Mesodermal cell (in vitro differentiated cells): Measurements from ENCODE around the gene ETFBKMT. TPM values are rescaled to one million over a fixed set of nuclear protein-coding genes. Genes with fewer than 3 reads are reported as not detected.

Experiments used
- H3K27ac ChIP-seq: 2 replicates; pipeline ENCODE4 v1.7.0; 2013; ENCODE audit warnings: mild to moderate bottlenecking, low read depth, low read length, moderate library complexity; ENCODE audit not compliant: severe bottlenecking
- H3K36me3 ChIP-seq: 2 replicates; pipeline ENCODE4 v1.7.1; 2013; ENCODE audit warnings: mild to moderate bottlenecking, low read length, moderate library complexity; ENCODE audit not compliant: control insufficient read depth, insufficient read depth
- H3K4me1 ChIP-seq: one replicate; pipeline ENCODE4 v1.7.1; 2013; ENCODE audit warnings: mild to moderate bottlenecking, low read length; ENCODE audit not compliant: insufficient read depth, control insufficient read depth, poor library complexity, severe bottlenecking
- H3K4me3 ChIP-seq: 2 replicates; pipeline ENCODE4 v1.7.0; 2013; ENCODE audit warnings: low read length, control low read depth, mild to moderate bottlenecking; ENCODE audit not compliant: insufficient read depth, poor library complexity, severe bottlenecking; ENCODE audit errors: extremely low read depth
- H3K9me3 ChIP-seq: 2 replicates; pipeline ENCODE4 v1.7.1; 2013; ENCODE audit warnings: mild to moderate bottlenecking, low read length, moderate library complexity; ENCODE audit not compliant: control insufficient read depth
- WGBS, 2 experiments: methylation state at CpG; one replicate each; pipeline ENCODE4 v1.1.5; 2013; ENCODE audit warnings: missing lambda C conversion rate in 2 of 2; ENCODE audit not compliant: insufficient coverage in 2 of 2; 5-methylcytosine and 5-hydroxymethylcytosine counted together
- polyA plus RNA-seq, 2 experiments: library from polyadenylated mRNA; stranded (reverse); fragments of 50-300 nt; gene quantifications; one replicate each; pipeline ENCODE4 v1.2.3, GENCODE V29; 2013

Gene ETFBKMT
- 0.92 TPM for polyA plus RNA-seq (2013, experiment 1 of 2)
- 1.3 TPM for polyA plus RNA-seq (2013, experiment 2 of 2)

GRCh38 chr12:31659087-31659942 is at the start of gene ETFBKMT:
Gene ETFBKMT (plus strand): TSS chr12:31659688. CDS start chr12:31661954, 2,266 bp downstream.
- H3K4me1 ChIP-seq = no peaks in the 10 kb centered on the region
- H3K27ac ChIP-seq = peak within 1 kb of the TSS; percentile 91
- peak within 1 kb of the TSS; percentile 63 for H3K4me3 ChIP-seq
- H3K36me3 ChIP-seq = no peaks in the 10 kb centered on the region
- WGBS, 2 experiments = 1 to 9% methylated on average over 30 to 43 of the region's 47 CpGs
- H3K9me3 ChIP-seq = no peaks in the 10 kb centered on the region

- Histone ChIP-seq H3K36me3 (no peaks in the 10 kb centered on the region), H3K9me3 (peaks cover 9% of the 10 kb centered on the region), H3K4me3 (no peak overlapping the region), H3K27ac (no peak overlapping the region), H3K4me1 (no peaks in the 10 kb centered on the region)
- WGBS, 2 experiments = 80 to 93% methylated on average over 2 of the region's 2 CpGs
Observed at GRCh38 chr12:31612819-31613218, 46.7 kb upstream of the ETFBKMT start.

GRCh38 chr12:31618228-31619025 is 41.1 kb upstream of the ETFBKMT start:
- H3K36me3 ChIP-seq = no peaks in the 10 kb centered on the region
- H3K9me3 ChIP-seq = no peaks in the 10 kb centered on the region
- no peaks in the 10 kb centered on the region for H3K4me1 ChIP-seq
- no peak overlapping the region for H3K4me3 ChIP-seq
- WGBS, 2 experiments = 90 to 100% methylated on average over 2 of the region's 3 CpGs
- no peak overlapping the region for H3K27ac ChIP-seq

- Histone ChIP-seq H3K4me3 (no peak overlapping the region), H3K9me3 (no peaks in the 10 kb centered on the region), H3K36me3 (no peaks in the 10 kb centered on the region), H3K4me1 (no peaks in the 10 kb centered on the region), H3K27ac (no peak overlapping the region)
- 50 to 100% methylated on average over 1 of the region's 2 CpGs for WGBS, 2 experiments
Observed at GRCh38 chr12:31620311-31620710, 39.2 kb upstream of the ETFBKMT start.

GRCh38 chr12:31622038-31622437 is 37.5 kb upstream of the ETFBKMT start:
- Histone ChIP-seq H3K4me3 (no peak overlapping the region), H3K27ac (no peak overlapping the region), H3K9me3 (no peaks in the 10 kb centered on the region), H3K36me3 (no peaks in the 10 kb centered on the region), H3K4me1 (no peaks in the 10 kb centered on the region)
- 94 to 100% methylated on average over 3 of the region's 4 CpGs for WGBS, 2 experiments

- WGBS, 2 experiments = 73 to 85% methylated on average over 2 to 3 of the region's 7 CpGs
- Histone ChIP-seq H3K4me1 (no peaks in the 10 kb centered on the region), H3K27ac (no peak overlapping the region)
Observed at GRCh38 chr12:31626270-31626995, 33.1 kb upstream of the ETFBKMT start.

GRCh38 chr12:31627456-31628054 is 31.9 kb upstream of the ETFBKMT start:
- Histone ChIP-seq H3K4me1 (no peaks in the 10 kb centered on the region), H3K4me3 (no peak overlapping the region), H3K27ac (no peak overlapping the region), H3K9me3 (no peaks in the 10 kb centered on the region), H3K36me3 (no peaks in the 10 kb centered on the region)
- WGBS, 2 experiments = 82 to 92% methylated on average over 5 of the region's 5 CpGs

More at GRCh38 chr12:31626270-31626995, 33.1 kb upstream of the ETFBKMT start:
- Histone ChIP-seq H3K9me3 (no peaks in the 10 kb centered on the region), H3K36me3 (no peaks in the 10 kb centered on the region), H3K4me3 (no peak overlapping the region)

GRCh38 chr12:31629756-31630732 is 29.4 kb upstream of the ETFBKMT start:
- Histone ChIP-seq H3K9me3 (no peaks in the 10 kb centered on the region), H3K4me3 (no peak overlapping the region), H3K27ac (no peak overlapping the region), H3K36me3 (no peaks in the 10 kb centered on the region), H3K4me1 (no peaks in the 10 kb centered on the region)
- 78 to 85% methylated on average over 12 of the region's 16 CpGs for WGBS, 2 experiments

GRCh38 chr12:31631023-31631724 is 28.3 kb upstream of the ETFBKMT start:
- 100% methylated on average over 3 of the region's 6 CpGs; no CpG with 5 or more reads in 1 of the 2 experiments for WGBS, 2 experiments
- no peak overlapping the region for H3K27ac ChIP-seq
- no peaks in the 10 kb centered on the region for H3K36me3 ChIP-seq
- no peaks in the 10 kb centered on the region for H3K4me1 ChIP-seq
- no peak overlapping the region for H3K4me3 ChIP-seq
- no peaks in the 10 kb centered on the region for H3K9me3 ChIP-seq
